ENCODE measurements around the gene TRPM5.

The TRPM5 gene

GRCh38 chr11:2402890-2403645 lies 41.2 kb downstream of the TRPM5 start:
- no peak for DNase-seq (ENCODE audit: low spot score)

- DNase-seq (ENCODE audit: low spot score), result no peak
These were observed 42.2 kb downstream of the TRPM5 start for GRCh38 chr11:2402106-2402505.

GRCh38 chr11:2401436-2401984 lies 42.8 kb downstream of the TRPM5 start:
- peak; percentile 61 for DNase-seq (ENCODE audit: low spot score)

GRCh38 chr11:2400762-2401435 lies 43.4 kb downstream of the TRPM5 start:
- no peak for DNase-seq (ENCODE audit: low spot score)

- DNase-seq (ENCODE audit: low spot score), result peak; percentile 100
These were observed 44.1 kb downstream of the TRPM5 start, which contains the start of gene TSSC4 for GRCh38 chr11:2400069-2400761. TSS of gene TSSC4 (plus strand) at chr11:2400750. CDS start at chr11:2402634, 1,884 bp downstream.

- no peak for DNase-seq (ENCODE audit: low spot score)
These were observed 44.7 kb downstream of the TRPM5 start for GRCh38 chr11:2399488-2400068.

GRCh38 chr11:2398664-2399355 lies 45.5 kb downstream of the TRPM5 start:
- no peak for DNase-seq (ENCODE audit: low spot score)

- no peak for DNase-seq (ENCODE audit: low spot score)
These were observed 47.3 kb downstream of the TRPM5 start for GRCh38 chr11:2397005-2397404.

- DNase-seq (ENCODE audit: low spot score), result no peak
These were observed 47.8 kb downstream of the TRPM5 start for GRCh38 chr11:2396471-2396870.

GRCh38 chr11:2395856-2396255 lies 48.5 kb downstream of the TRPM5 start:
- no peak for DNase-seq (ENCODE audit: low spot score)

- DNase-seq (ENCODE audit: low spot score), result no peak
These were observed 49.0 kb downstream of the TRPM5 start for GRCh38 chr11:2395211-2395730.

GRCh38 chr11:2394818-2395105 lies 49.6 kb downstream of the TRPM5 start:
- no peak for DNase-seq (ENCODE audit: low spot score)
